Measurements from ENCODE around the gene FAR1.
A peak's percentile ranks its signal among the peaks of the same experiment; 100 is the strongest.

The FAR1 gene

DNA sequence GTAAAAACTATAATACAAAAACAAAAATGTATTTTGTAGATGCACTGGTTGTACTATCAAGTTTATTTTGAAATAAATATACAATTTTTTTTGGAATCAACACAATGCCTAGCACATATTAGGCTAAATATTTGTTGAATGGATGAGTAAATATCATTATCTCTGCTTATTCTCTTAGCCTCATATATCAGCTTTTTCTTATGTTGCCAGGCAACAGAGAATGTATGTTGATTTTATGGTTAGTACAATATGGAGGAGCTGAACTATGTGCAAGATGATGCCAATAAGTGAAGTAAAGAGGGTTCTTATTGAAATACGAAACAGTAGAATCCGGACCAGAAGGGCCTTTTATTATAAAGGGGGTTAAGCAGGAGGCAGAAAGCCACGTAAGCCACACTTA, 94.9 kb downstream of the FAR1 start:
- no peaks in the 10 kb centered on the region for H3K9me3 Mint-ChIP-seq
- DNase-seq (no peak), ATAC-seq (no peak)
- H3K36me3 Mint-ChIP-seq (ENCODE audit: low read depth), result no peaks in the 10 kb centered on the region
- H3K27ac Mint-ChIP-seq, result no peak overlapping the region
- no peaks in the 10 kb centered on the region for H3K27me3 Mint-ChIP-seq
- no peaks in the 10 kb centered on the region for H3K4me1 Mint-ChIP-seq
- H3K4me3 Mint-ChIP-seq, result no peak overlapping the region

DNA sequence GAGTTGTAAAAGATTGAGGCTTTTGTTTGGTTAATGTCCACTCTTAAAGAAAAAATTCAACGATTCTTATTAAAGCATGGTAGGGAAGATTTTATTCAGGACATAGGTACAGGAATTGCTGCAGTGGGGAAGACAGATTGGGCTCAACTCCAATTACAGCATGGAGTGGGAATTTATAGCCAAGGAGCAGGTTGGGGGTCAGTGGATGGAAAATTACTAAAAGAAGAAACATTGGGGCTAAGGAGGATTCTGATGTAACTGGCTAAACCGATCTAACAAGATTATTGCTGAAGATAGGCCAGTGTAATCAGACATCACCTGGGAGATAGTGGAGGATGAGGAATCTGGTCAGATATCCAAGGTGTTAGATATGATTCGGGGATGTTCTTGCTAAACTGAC, 97.4 kb downstream of the FAR1 start:
- Mint-ChIP-seq H3K36me3 (ENCODE audit: low read depth) (no peaks in the 10 kb centered on the region), H3K27me3 (peaks cover 1% of the 10 kb centered on the region), H3K4me1 (no peaks in the 10 kb centered on the region), H3K27ac (no peak overlapping the region), H3K4me3 (no peak overlapping the region), H3K9me3 (no peaks in the 10 kb centered on the region)
- ATAC-seq, result no peak
- no peak for DNase-seq

DNA sequence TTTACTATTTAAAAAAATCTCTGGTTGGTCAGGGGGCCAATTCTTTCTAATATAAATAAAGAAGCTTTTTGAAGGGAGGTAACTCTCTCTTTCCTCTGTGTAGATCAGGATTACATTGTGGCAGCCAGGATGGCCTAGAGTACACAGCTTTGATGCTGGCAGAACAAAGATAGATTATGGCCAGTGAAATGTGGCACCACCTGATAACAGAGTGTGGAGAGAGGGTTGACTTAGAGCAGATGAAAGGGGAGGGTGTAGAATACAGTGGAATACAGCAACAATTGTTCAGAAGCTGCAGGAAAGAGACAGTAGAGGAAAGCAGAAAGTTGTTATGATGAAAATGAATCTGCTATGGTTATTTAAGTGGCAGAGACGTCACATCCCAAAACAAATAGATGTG, 99.0 kb downstream of the FAR1 start:
- no peak for ATAC-seq
- Mint-ChIP-seq H3K36me3 (ENCODE audit: low read depth) (no peaks in the 10 kb centered on the region), H3K4me1 (no peaks in the 10 kb centered on the region), H3K27me3 (peaks cover 6% of the 10 kb centered on the region), H3K27ac (no peak overlapping the region), H3K9me3 (no peaks in the 10 kb centered on the region), H3K4me3 (no peak overlapping the region)
- DNase-seq, result no peak

DNA sequence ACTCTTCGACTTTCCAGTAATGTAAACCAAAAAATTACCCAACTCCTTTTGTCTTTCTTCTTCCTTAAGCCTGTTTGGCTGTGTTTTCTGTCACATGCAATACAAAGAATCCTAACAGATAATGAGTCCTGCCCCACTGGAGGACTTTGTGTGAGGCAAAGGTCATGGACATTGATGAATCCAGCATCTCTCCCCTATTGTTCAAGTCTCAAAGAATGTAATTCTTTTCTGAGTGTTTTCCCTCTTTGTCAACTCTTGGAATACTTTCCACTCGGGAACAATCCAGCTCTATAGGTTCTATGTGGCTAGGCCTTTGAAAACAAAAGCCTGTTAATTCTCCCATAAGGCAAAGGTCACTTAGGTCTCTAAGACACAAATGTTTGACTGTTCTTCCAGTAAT, 100.7 kb downstream of the FAR1 start:
- no peak for ATAC-seq
- no peaks in the 10 kb centered on the region for H3K36me3 Mint-ChIP-seq (ENCODE audit: low read depth)

DNA sequence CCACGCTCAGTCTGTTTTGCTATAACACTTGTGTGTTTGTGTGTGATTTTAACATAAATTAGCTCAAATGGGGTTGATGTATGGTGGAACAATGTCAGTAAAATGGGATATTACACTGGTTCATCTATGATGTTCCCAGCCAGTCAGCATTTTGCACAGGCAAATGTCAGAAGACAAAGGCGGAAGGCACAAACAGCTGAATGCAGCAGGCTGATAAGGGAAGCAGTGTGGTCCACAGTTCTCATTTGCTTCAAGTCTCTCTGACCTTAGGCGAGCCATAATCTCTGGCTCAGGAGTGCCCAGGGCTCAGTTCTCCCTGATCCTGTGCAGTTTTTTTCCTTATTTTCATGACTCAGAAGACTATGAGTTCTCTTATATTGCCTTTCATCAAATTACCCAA, 102.7 kb downstream of the FAR1 start:
- no peak overlapping the region for H3K27ac Mint-ChIP-seq
- H3K9me3 Mint-ChIP-seq, result no peaks in the 10 kb centered on the region
- no peak for ATAC-seq
- no peaks in the 10 kb centered on the region for H3K36me3 Mint-ChIP-seq (ENCODE audit: low read depth)
- H3K4me3 Mint-ChIP-seq, result no peak overlapping the region
- H3K27me3 Mint-ChIP-seq, result peaks cover 9% of the 10 kb centered on the region
- H3K4me1 Mint-ChIP-seq, result no peaks in the 10 kb centered on the region
- DNase-seq, result no peak

More for the DNA sequence above, 100.7 kb downstream of the FAR1 start:
- H3K27me3 Mint-ChIP-seq, result peaks cover 9% of the 10 kb centered on the region
- H3K4me3 Mint-ChIP-seq, result no peak overlapping the region
- no peaks in the 10 kb centered on the region for H3K4me1 Mint-ChIP-seq
- H3K27ac Mint-ChIP-seq, result no peak overlapping the region
- H3K9me3 Mint-ChIP-seq, result no peaks in the 10 kb centered on the region
- no peak for DNase-seq

DNA sequence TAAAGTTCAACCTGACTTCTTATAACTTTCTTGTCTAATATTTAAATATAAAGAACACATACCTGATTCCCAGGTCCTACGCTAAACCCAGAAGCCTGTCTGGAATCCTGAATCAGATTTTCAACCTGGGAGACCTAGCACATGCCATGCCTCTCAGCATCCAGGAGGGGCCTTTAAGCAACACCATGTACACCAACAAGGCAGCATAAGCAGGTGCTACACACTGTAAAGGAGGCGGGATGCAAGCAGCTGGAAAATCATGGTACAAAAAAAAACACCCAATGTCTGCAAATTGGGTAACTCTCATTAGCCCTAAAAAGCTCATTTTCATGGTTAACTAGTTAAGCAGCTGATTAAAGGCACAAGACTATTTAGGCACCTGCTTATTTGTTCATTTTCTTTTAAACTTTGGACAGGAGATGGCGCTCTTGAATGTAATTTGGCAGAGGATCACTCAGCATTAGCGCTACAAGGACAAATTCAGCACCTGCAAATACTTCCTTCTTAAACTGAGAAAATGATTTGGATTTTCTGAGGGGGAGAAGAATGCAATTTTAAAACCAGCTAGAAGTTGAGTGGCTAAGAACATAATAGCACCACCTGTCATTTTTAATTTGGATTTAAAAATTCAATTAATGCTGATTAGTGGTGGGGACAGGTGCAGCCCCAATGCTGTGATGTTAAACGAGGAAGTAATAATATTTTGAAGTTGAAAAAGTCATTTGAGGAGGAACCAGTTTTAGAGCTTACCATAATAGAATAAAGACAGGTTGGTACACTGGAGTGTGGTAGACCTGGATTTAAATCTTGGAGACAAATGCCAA, 104.0 kb downstream of the FAR1 start:
- ATAC-seq, result peak; percentile 67
- H3K27me3 Mint-ChIP-seq, result peaks cover 9% of the 10 kb centered on the region
- no peaks in the 10 kb centered on the region for H3K4me1 Mint-ChIP-seq
- no peaks in the 10 kb centered on the region for H3K36me3 Mint-ChIP-seq (ENCODE audit: low read depth)
- no peaks in the 10 kb centered on the region for H3K9me3 Mint-ChIP-seq
- no peak overlapping the region for H3K27ac Mint-ChIP-seq
- no peak overlapping the region for H3K4me3 Mint-ChIP-seq
- DNase-seq, result peak; percentile 4

- no peaks in the 10 kb centered on the region for H3K4me1 Mint-ChIP-seq
- DNase-seq (no peak), ATAC-seq (no peak)
- H3K9me3 Mint-ChIP-seq, result no peaks in the 10 kb centered on the region
- peaks cover 9% of the 10 kb centered on the region for H3K27me3 Mint-ChIP-seq
- H3K36me3 Mint-ChIP-seq (ENCODE audit: low read depth), result no peaks in the 10 kb centered on the region
- no peak overlapping the region for H3K27ac Mint-ChIP-seq
- no peak overlapping the region for H3K4me3 Mint-ChIP-seq
These were observed 107.0 kb downstream of the FAR1 start for GRCh38 chr11:13775471-13775870.

GRCh38 chr11:13776134-13776815, 107.8 kb downstream of the FAR1 start:
- Mint-ChIP-seq H3K4me3 (no peak overlapping the region), H3K36me3 (ENCODE audit: low read depth) (no peaks in the 10 kb centered on the region), H3K4me1 (no peaks in the 10 kb centered on the region), H3K9me3 (no peaks in the 10 kb centered on the region), H3K27me3 (peaks cover 5% of the 10 kb centered on the region), H3K27ac (no peak overlapping the region)
- ATAC-seq (peak; percentile 52), DNase-seq (peak; percentile 9)

DNA sequence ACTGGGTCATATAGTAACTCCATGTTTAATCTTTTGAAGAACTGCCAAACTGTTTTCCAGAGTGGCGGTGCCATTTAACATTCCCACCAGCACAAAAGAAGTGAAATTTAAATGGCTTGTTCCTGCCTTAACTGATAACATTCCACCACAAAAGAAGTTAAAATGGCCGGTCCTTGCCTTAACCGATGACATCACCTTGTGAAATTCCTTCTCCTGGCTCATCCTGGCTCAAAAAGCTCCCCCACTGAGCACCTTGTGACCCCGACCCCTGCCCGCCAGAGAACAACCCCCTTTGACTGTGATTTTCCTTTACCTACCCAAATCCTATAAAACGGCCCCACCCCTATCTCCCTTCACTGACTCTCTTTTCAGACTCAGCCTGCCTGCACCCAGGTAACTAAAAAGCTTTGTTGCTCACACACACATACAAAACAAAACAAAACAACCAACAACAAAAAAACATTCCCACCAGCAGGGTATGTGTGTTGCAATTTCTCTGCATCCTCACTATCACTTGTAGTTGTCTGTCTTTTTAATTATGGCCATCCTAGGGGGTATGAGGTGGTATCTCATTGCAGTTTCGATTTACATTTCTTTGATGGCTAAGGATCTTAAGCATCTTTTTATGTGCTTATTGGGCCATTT, 109.0 kb downstream of the FAR1 start:
- Mint-ChIP-seq H3K9me3 (no peaks in the 10 kb centered on the region), H3K4me3 (no peak overlapping the region), H3K27ac (no peak overlapping the region), H3K27me3 (peaks cover 2% of the 10 kb centered on the region), H3K36me3 (ENCODE audit: low read depth) (no peaks in the 10 kb centered on the region), H3K4me1 (no peaks in the 10 kb centered on the region)
- ATAC-seq (no peak), DNase-seq (no peak)

DNA sequence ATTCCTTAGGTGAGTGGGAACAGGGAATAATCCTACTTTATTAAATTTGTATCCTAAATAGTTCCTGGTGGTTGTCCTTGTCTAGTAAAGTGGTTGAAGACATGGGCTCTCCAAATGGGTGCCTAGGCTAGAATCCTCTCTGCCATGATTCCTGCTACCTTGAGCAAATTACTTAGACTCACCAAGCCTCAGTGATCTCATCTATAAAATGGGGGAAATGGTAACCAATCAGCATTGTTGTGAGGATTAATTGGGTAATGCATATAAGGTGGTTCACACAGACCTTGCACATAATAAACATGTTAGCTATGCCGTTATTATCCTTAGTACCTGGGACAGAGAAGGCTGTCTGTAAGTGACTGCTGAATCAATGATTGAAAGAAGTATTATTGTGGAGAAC, 109.9 kb downstream of the FAR1 start:
- no peak for DNase-seq
- no peak overlapping the region for H3K27ac Mint-ChIP-seq
- H3K4me3 Mint-ChIP-seq, result no peak overlapping the region
- H3K9me3 Mint-ChIP-seq, result no peaks in the 10 kb centered on the region
- ATAC-seq, result no peak
- no peaks in the 10 kb centered on the region for H3K4me1 Mint-ChIP-seq
- H3K36me3 Mint-ChIP-seq (ENCODE audit: low read depth), result no peaks in the 10 kb centered on the region
- peaks cover 2% of the 10 kb centered on the region for H3K27me3 Mint-ChIP-seq

- Mint-ChIP-seq H3K27me3 (no peaks in the 10 kb centered on the region), H3K27ac (no peak overlapping the region), H3K4me1 (no peaks in the 10 kb centered on the region), H3K4me3 (no peak overlapping the region), H3K9me3 (no peaks in the 10 kb centered on the region), H3K36me3 (ENCODE audit: low read depth) (no peaks in the 10 kb centered on the region)
- no peak for DNase-seq
- ATAC-seq, result no peak
These were observed 112.7 kb downstream of the FAR1 start for GRCh38 chr11:13781153-13781552.

All from activated naive CD8-positive, alpha-beta T cell treated with anti-CD3 and anti-CD28 coated beads, Interleukin-2, amount 50 U/mL, for 24 hours (primary cell).